Activated B cell treated with CpG ODN at 0.5 μM for 24 hours (primary cell): ENCODE results near the gene STYXL1. TPM values are rescaled to one million over a fixed set of nuclear protein-coding genes. Genes with fewer than 3 reads are reported as not detected.

Experiments
- ATAC-seq: fragments of 200-7000 bp; cut with Tn5 transposase; one replicate; pipeline ENCODE4 v1.10.0; 2021; ENCODE audit warnings: low read depth, mild to moderate bottlenecking, moderate library complexity
- CTCF ChIA-PET: fragments of 350-600 bp; sonication (Branson Sonifier 250); formaldehyde crosslinking; loops from one replicate; lab custom pipeline; 2021; ENCODE audit warnings: antibody characterized with exemption; lab: Charles Lee
- POLR2A ChIA-PET: fragments of 350-600 bp; sonication (Branson Sonifier 250); formaldehyde crosslinking; loops from one replicate; lab custom pipeline; 2021; ENCODE audit warnings: antibody characterized with exemption; lab: Charles Lee
- DNase-seq: peaks from one replicate; pipeline ENCODE4 v3.0.0; 2022
- H3K27ac Mint-ChIP-seq: one replicate; pipeline ENCODE4 v1.8.0; 2020; ENCODE audit warnings: mixed read lengths
- H3K27me3 Mint-ChIP-seq: one replicate; pipeline ENCODE4 v1.8.0; 2021; ENCODE audit warnings: mixed read lengths
- H3K36me3 Mint-ChIP-seq: one replicate; pipeline ENCODE4 v1.8.0; 2021; ENCODE audit warnings: low read depth, mixed read lengths
- H3K4me1 Mint-ChIP-seq: one replicate; pipeline ENCODE4 v1.8.0; 2021; ENCODE audit warnings: mixed read lengths
- H3K4me3 Mint-ChIP-seq: one replicate; pipeline ENCODE4 v1.8.0; 2020; ENCODE audit warnings: mild to moderate bottlenecking, mixed read lengths
- H3K9me3 Mint-ChIP-seq: one replicate; pipeline ENCODE4 v1.8.0; 2020; ENCODE audit warnings: mixed read lengths
- intact Hi-C: fragments of 100-400 bp; cut with micrococcal nuclease; formaldehyde crosslinking; loops from one replicate; pipeline ENCODE4 v1.15.1; 2024
- total RNA-seq: library from RNA; stranded (reverse); gene quantifications from 2 replicates; pipeline ENCODE4 v1.2.3, GENCODE V29; 2022
- TF ChIP-seq, protein P1 (sequence below): fragments of 200-600 bp; IDR thresholded peaks from one replicate; pipeline ENCODE4 v1.8.0; 2022; ENCODE audit warnings: antibody characterized with exemption, mild to moderate bottlenecking

STYXL1 gene
- total RNA-seq, 1 donor from 2014 or later: 23.1 TPM

- ChIA-PET CTCF (no interaction called here), POLR2A (no interaction called here)
- Mint-ChIP-seq H3K27me3 (no peaks in the 10 kb centered on the region), H3K9me3 (no peaks in the 10 kb centered on the region), H3K27ac (no peak overlapping the region), H3K4me3 (no peak overlapping the region), H3K36me3 (peaks cover 39% of the 10 kb centered on the region), H3K4me1 (peaks cover 42% of the 10 kb centered on the region)
- ATAC-seq (no peak), DNase-seq (no peak)
- TF ChIP-seq, protein P1, sequence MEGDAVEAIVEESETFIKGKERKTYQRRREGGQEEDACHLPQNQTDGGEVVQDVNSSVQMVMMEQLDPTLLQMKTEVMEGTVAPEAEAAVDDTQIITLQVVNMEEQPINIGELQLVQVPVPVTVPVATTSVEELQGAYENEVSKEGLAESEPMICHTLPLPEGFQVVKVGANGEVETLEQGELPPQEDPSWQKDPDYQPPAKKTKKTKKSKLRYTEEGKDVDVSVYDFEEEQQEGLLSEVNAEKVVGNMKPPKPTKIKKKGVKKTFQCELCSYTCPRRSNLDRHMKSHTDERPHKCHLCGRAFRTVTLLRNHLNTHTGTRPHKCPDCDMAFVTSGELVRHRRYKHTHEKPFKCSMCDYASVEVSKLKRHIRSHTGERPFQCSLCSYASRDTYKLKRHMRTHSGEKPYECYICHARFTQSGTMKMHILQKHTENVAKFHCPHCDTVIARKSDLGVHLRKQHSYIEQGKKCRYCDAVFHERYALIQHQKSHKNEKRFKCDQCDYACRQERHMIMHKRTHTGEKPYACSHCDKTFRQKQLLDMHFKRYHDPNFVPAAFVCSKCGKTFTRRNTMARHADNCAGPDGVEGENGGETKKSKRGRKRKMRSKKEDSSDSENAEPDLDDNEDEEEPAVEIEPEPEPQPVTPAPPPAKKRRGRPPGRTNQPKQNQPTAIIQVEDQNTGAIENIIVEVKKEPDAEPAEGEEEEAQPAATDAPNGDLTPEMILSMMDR: no peak
- intact Hi-C loops: loop anchor here (5.0 kb wide), 2 partner anchors 311 to 366 kb away; partner anchors contain the start of genes HSPB1 and YWHAG
Measured at GRCh38 chr7:75991531-75992082, 56.2 kb downstream of the STYXL1 start.

GRCh38 chr7:75989500-75990388, 58.1 kb downstream of the STYXL1 start:
- peaks cover 36% of the 10 kb centered on the region for H3K4me1 Mint-ChIP-seq
- intact Hi-C loops: loop anchor here (5.0 kb wide), 2 partner anchors 313 to 368 kb away; partner anchors contain the start of genes HSPB1 and YWHAG
- H3K27me3 Mint-ChIP-seq: no peaks in the 10 kb centered on the region
- H3K27ac Mint-ChIP-seq: peak overlapping the region; percentile 57
- H3K4me3 Mint-ChIP-seq: peak overlapping the region; percentile 50
- TF ChIP-seq, protein P1: no peak
- ATAC-seq (peak; percentile 20), DNase-seq (no peak)
- peaks cover 48% of the 10 kb centered on the region for H3K36me3 Mint-ChIP-seq
- no peaks in the 10 kb centered on the region for H3K9me3 Mint-ChIP-seq
- ChIA-PET CTCF (interaction anchor here (1.1 kb wide), 1 partner anchor 29 kb away, joined by 3 read pairs; no protein-coding TSS in a partner anchor), POLR2A (interaction anchor here (1.0 to 2.2 kb wide), 3 partner anchors 19 to 58 kb away, joined by 3 to 11 read pairs (median 3); partner anchors contain the start of genes MDH2 and STYXL1)

DNA sequence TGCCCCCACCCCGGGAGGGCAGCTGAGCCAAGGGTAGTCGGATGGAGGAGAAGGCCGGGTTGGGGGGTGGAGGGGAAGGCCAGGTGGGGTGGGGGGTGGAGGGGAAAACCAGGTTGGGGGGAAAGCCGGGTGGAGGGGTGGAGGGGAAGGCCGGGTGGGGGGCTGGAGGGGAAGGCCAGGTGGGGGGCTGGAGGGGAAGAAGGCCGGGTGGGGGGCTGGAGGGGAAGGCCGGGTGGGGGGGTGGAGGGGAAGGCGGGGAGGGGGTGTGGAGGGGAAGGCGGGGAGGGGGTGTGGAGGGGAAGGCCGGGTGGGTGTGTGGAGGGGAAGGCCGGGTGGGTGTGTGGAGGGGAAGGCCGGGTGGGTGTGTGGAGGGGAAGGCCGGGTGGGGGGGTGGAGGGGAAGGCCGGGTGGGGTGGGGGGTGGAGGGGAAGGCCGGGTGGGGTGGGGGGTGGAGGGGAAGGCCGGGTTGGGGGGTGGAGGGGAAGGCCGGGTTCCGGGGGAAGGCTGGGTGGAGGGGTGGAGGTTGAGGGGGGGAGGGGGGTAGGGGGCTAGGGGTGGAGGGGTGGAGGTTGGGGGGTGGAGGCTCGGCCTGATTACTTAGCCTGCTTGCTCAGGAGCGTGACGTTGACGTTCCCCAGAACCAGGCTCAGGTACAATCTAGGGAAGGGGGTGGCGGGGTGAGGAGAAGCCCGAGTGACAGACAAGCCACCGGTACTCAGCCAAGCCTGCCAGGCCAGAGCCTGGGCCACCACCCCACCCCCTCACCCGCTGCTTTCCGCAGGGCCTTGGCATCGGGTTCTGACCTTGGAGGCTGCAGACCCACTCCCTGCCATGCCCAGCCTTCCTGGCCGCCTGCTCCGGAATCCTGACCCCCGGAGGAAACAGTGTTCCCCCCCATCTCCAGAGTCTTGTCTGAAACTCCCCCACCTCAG, 59.0 kb downstream of the STYXL1 start:
- H3K9me3 Mint-ChIP-seq: no peaks in the 10 kb centered on the region
- H3K4me3 Mint-ChIP-seq: no peak overlapping the region
- H3K27ac Mint-ChIP-seq: peak overlapping the region; percentile 57
- peaks cover 53% of the 10 kb centered on the region for H3K36me3 Mint-ChIP-seq
- TF ChIP-seq, protein P1: no peak
- H3K27me3 Mint-ChIP-seq: no peaks in the 10 kb centered on the region
- CTCF ChIA-PET: no interaction called here
- intact Hi-C loops: no loop called here
- DNase-seq (no peak), ATAC-seq (peak; percentile 14)
- H3K4me1 Mint-ChIP-seq: peaks cover 36% of the 10 kb centered on the region
- POLR2A ChIA-PET: interaction anchor here (1.0 to 2.2 kb wide), 4 partner anchors 20 to 59 kb away, joined by 3 to 11 read pairs (median 3); partner anchors contain the start of genes MDH2 and STYXL1

DNA sequence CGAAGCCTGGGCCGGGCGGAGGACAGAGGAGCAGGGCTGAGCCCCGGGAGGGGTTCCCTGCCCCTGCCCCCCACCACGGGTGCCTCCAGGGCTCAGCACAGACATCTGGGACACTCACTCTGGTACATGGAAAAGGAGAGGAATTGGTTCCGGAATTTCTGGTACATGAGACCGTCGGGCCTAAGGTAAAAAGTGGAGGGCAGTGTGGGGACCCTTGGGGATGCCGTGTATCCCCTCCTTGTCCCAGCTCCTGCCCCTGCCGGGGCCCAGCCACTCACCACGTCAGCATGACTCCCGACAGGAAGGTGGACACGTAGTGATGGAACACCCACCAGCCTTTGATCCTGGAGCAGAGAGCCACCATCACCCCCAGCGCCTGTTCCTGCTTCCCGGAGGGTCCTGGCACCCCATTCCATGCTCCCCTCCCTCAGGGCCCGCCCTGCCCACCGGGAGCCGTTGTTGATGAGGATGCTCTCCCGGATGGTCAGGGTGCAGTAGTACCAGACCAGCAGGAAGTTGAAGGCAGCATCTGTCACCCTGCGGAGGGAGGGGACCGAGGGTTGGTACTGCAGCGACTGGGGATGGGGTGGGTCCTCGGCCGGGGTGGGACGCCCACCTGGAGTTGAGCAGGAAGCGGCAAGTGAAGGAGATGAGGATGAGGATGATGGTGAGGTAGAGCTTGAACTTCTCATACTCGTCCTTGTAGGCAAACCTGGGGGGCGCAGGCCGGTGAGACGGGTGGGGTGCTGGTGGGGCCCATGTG, 59.8 kb downstream of the STYXL1 start:
- H3K4me3 Mint-ChIP-seq: no peak overlapping the region
- H3K27me3 Mint-ChIP-seq: no peaks in the 10 kb centered on the region
- intact Hi-C loops: no loop called here
- ChIA-PET POLR2A (interaction anchor here (1.1 kb wide), 1 partner anchor 23 kb away, joined by 3 read pairs; no protein-coding TSS in a partner anchor), CTCF (no interaction called here)
- DNase-seq (no peak), ATAC-seq (no peak)
- H3K27ac Mint-ChIP-seq: peak overlapping the region; percentile 50
- peaks cover 30% of the 10 kb centered on the region for H3K4me1 Mint-ChIP-seq
- peaks cover 57% of the 10 kb centered on the region for H3K36me3 Mint-ChIP-seq
- TF ChIP-seq, protein P1: no peak
- no peaks in the 10 kb centered on the region for H3K9me3 Mint-ChIP-seq
